Upper lobe of left lung (tissue), 4 donors: ENCODE data around the gene ACOT13.
"Not testable (repeated sequence)": the region's sequence is repeated elsewhere in the genome, so short reads cannot be mapped to it uniquely, and the experiment has no call there.

Source experiments
- CTCF ChIP-seq, 6 experiments: fragments of 450-650 bp in 4 of 6; fragments of 200-600 bp in 2 of 6; sonication (generic) in 2 of 6; IDR thresholded peaks; one replicate each; pipeline ENCODE4 v1.5.1; 2016 to 2019; ENCODE audit warnings: antibody characterized with exemption in 6 of 6
- EP300 ChIP-seq, 4 donors: sonication (generic); formaldehyde crosslinking; IDR thresholded peaks; one replicate each; pipeline ENCODE4 v1.5.1; 2017; ENCODE audit warnings: antibody characterized with exemption in 4 of 4, control low read depth in 2 of 4
- POLR2A ChIP-seq, 4 donors: fragments of 450-650 bp; IDR thresholded peaks; one replicate each; pipeline ENCODE4 v1.5.1; 2016 to 2017; ENCODE audit warnings: antibody characterized with exemption in 4 of 4, mild to moderate bottlenecking in 2 of 4
- POLR2AphosphoS5 ChIP-seq, 2 donors: sonication (generic); formaldehyde crosslinking; IDR thresholded peaks; one replicate each; pipeline ENCODE4 v1.5.1; 2017; ENCODE audit warnings: antibody characterized with exemption in 2 of 2

DNA sequence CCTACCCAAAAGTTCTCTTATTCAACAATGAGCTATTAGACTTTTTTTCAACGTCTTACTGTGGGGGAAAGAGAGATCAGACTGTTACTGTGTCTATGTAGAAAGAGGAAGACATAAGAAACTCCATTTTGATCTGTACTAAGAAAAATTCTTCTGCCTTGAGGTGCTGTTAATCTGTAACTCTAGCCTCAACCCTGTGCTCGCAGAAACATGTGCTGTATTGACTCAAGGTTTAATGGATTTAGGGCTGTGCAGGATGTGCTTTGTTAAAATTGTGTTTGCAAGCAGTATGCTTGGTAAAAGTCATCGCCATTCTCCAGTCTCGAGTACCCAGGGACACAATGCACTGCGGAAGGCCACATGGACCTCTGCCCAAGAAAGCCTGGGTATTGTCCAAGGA lies 5.1 kb upstream of the ACOT13 start:
- not testable (repeated sequence) for TF ChIP-seq CTCF, POLR2A, POLR2AphosphoS5, EP300 (IDR thresholded peaks at IDR 0.05)
